Measurements from ENCODE around the gene FGA. TPM values are rescaled to one million over a fixed set of nuclear protein-coding genes. Genes with fewer than 3 reads are reported as not detected.

The FGA gene
- total RNA-seq, 2 experiments from 2014 or later: not detected

- POLR2A ChIA-PET: no interaction called here
- peaks cover 35% of the 10 kb centered on the region for H3K36me3 Mint-ChIP-seq (ENCODE audit: low read depth)
- no peaks in the 10 kb centered on the region for H3K9me3 Mint-ChIP-seq
- ATAC-seq (no peak), DNase-seq (no peak)
- H3K27me3 Mint-ChIP-seq: no peaks in the 10 kb centered on the region
- CTCF ChIA-PET: interaction anchor here (1.7 kb wide), 1 partner anchor 9 kb away, joined by 5 read pairs; no protein-coding TSS in a partner anchor
- intact Hi-C loops (cut with micrococcal nuclease): no loop called here
- no peak overlapping the region for H3K27ac Mint-ChIP-seq
- TF ChIP-seq CTCF (IDR thresholded peaks at IDR 0.05): no peak
- no peak overlapping the region for H3K4me3 Mint-ChIP-seq
- peaks cover 16% of the 10 kb centered on the region for H3K4me1 Mint-ChIP-seq (ENCODE audit: low read depth)
Measured at GRCh38 chr4:154545689-154546088, 44.9 kb downstream of the FGA start.

- Mint-ChIP-seq H3K4me1 (ENCODE audit: low read depth) (peaks cover 9% of the 10 kb centered on the region), H3K36me3 (ENCODE audit: low read depth) (peaks cover 48% of the 10 kb centered on the region), H3K27ac (no peak overlapping the region), H3K9me3 (no peaks in the 10 kb centered on the region), H3K27me3 (no peaks in the 10 kb centered on the region), H3K4me3 (no peak overlapping the region)
- DNase-seq: no peak
- CTCF ChIA-PET: no interaction called here
- TF ChIP-seq CTCF (IDR thresholded peaks at IDR 0.05): no peak
- intact Hi-C loops (cut with micrococcal nuclease): no loop called here
- no peak for ATAC-seq
- POLR2A ChIA-PET: no interaction called here
Measured at GRCh38 chr4:154542271-154542879, 48.2 kb downstream of the FGA start.

Other genes starting within 250 kb of the FGA start
- not detected for gene DCHS2, start 98.9 kb downstream of the FGA start, total RNA-seq
- 100 to 1,000 TPM; 114 to 121 TPM for gene PLRG1, start 40.3 kb downstream of the FGA start, total RNA-seq
- not detected for gene FGB, start 27.7 kb downstream of the FGA start, total RNA-seq
- not detected for gene FGG, start 21.9 kb upstream of the FGA start, total RNA-seq
- not detected for gene LRAT, start 153.3 kb upstream of the FGA start, total RNA-seq
- gene RBM46, start 190.5 kb upstream of the FGA start, total RNA-seq: not detected